Muscle of leg (tissue), 11 donors: ENCODE results near the gene MPIG6B. TPM values are rescaled to one million over a fixed set of nuclear protein-coding genes. Genes with fewer than 3 reads are reported as not detected.

Experiments
- DNase-seq: peaks from one replicate; pipeline ENCODE4 v3.0.0; 2013
- H3K27ac ChIP-seq: one replicate; pipeline ENCODE4 v1.5.1; 2013; ENCODE audit warnings: mild to moderate bottlenecking, low read length, control low read depth
- H3K27me3 ChIP-seq: one replicate; pipeline ENCODE4 v1.6.1; 2013; ENCODE audit warnings: low read length; ENCODE audit not compliant: control insufficient read depth, insufficient read depth
- H3K36me3 ChIP-seq: one replicate; pipeline ENCODE4 v1.6.1; 2013; ENCODE audit warnings: low read length; ENCODE audit not compliant: control insufficient read depth, insufficient read depth
- H3K4me1 ChIP-seq: one replicate; pipeline ENCODE4 v1.6.1; 2013; ENCODE audit warnings: low read length; ENCODE audit not compliant: control insufficient read depth, insufficient read depth
- H3K4me3 ChIP-seq: one replicate; pipeline ENCODE4 v1.5.1; 2013; ENCODE audit warnings: low read length, control low read depth
- H3K9me3 ChIP-seq: replicated peaks from 2 replicates; pipeline ENCODE4 v1.6.1; 2013; ENCODE audit warnings: low read depth, low read length; ENCODE audit not compliant: control insufficient read depth
- WGBS: methylation state at CpG from one replicate; pipeline ENCODE4 v1.1.5; 2013; ENCODE audit warnings: missing lambda C conversion rate; ENCODE audit not compliant: insufficient coverage; 5-methylcytosine and 5-hydroxymethylcytosine counted together
- polyA plus RNA-seq, 8 donors: library from polyadenylated mRNA; unstranded; fragments of 120-200 nt; gene quantifications; one replicate each; pipeline versions ENCODE4 v1.2.1 to v1.2.3, GENCODE V29; 2013; ENCODE audit warnings: inconsistent platforms in 1 of 8, low replicate concordance in 1 of 8; ENCODE audit not compliant: insufficient read length in 8 of 8, insufficient read depth in 1 of 8
- total RNA-seq: library from RNA; stranded (reverse); fragments of 120-200 nt; gene quantifications from one replicate; pipeline ENCODE4 v1.2.4, GENCODE V29; 2013

Gene MPIG6B
- total and polyA plus RNA-seq, 9 donors = 0.09 to 1.2 (median 0.73) TPM

DNA sequence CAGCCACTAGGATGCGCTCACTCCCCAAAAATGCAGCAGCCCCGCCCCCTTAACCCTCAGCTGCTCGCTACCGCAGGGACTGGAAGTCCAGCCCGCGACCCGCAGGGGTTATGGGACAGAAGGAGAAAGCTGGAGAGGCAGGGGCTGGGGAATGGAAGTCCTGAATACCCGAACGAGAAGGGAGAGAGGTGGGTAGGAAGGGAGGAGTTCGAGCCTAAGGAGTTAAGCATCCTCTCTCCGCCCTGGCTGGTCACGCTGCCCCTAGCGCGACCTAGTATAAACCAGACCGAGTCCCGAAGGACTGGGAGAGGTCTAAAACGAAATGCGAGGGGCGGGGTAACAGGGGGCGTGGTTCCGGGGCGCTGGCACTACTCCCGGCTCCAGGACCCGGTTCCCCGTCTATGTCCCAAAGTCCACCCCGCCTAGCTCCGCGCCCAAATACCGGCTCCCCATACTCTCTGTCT is 6.4 kb downstream of the MPIG6B start:
- Histone ChIP-seq H3K4me3 (peak overlapping the region; percentile 99), H3K27me3 (no peaks in the 10 kb centered on the region), H3K36me3 (peaks cover 77% of the 10 kb centered on the region), H3K4me1 (peaks cover 35% of the 10 kb centered on the region), H3K27ac (peak overlapping the region; percentile 100), H3K9me3 (no peaks in the 10 kb centered on the region)
- DNase-seq = peak; percentile 98
- WGBS = 0% methylated on average over 20 of the region's 29 CpGs

GRCh38 chr6:31729979-31730630 is 6.9 kb downstream of the MPIG6B start:
- H3K36me3 ChIP-seq = peaks cover 76% of the 10 kb centered on the region
- DNase-seq = peak; percentile 97
- peaks cover 40% of the 10 kb centered on the region for H3K4me1 ChIP-seq
- under 1% methylated on average over 30 of the region's 46 CpGs for WGBS
- peak overlapping the region; percentile 99 for H3K4me3 ChIP-seq
- H3K27me3 ChIP-seq = no peaks in the 10 kb centered on the region
- peak overlapping the region; percentile 100 for H3K27ac ChIP-seq
- no peaks in the 10 kb centered on the region for H3K9me3 ChIP-seq

GRCh38 chr6:31730631-31731086 is 7.5 kb downstream of the MPIG6B start:
- Histone ChIP-seq H3K27me3 (no peaks in the 10 kb centered on the region), H3K36me3 (peaks cover 71% of the 10 kb centered on the region), H3K4me1 (peaks cover 42% of the 10 kb centered on the region), H3K4me3 (no peak overlapping the region), H3K27ac (peak overlapping the region; percentile 100), H3K9me3 (no peaks in the 10 kb centered on the region)
- no peak for DNase-seq
- 68% methylated on average over 2 of the region's 11 CpGs for WGBS

DNA sequence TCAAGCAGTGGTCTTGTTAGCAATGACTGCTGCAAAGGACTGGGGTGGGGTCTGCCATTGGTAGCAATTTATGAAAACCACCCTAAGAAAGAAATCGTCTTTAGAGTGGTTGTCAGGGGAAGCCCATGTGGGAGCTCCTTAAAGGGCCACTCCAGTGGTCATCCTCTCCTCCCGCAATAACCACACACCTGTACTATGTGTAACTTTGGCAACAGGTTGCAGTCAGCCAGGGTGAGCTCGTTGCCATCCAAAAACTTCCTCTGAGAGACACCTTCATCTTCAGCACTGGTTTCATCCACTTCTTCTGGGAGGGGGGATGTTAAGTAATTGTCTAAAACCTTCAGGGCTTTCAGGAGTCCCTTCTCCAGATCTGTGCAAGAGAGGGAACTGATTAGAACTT is 8.9 kb downstream of the MPIG6B start:
- DNase-seq = no peak
- no peaks in the 10 kb centered on the region for H3K9me3 ChIP-seq
- WGBS = no CpG with 5 or more reads among the region's 3 CpGs
- no peak overlapping the region for H3K4me3 ChIP-seq
- no peak overlapping the region for H3K27ac ChIP-seq
- H3K27me3 ChIP-seq = no peaks in the 10 kb centered on the region
- peaks cover 49% of the 10 kb centered on the region for H3K4me1 ChIP-seq
- peaks cover 58% of the 10 kb centered on the region for H3K36me3 ChIP-seq

- DNase-seq = no peak
- Histone ChIP-seq H3K4me3 (no peak overlapping the region), H3K9me3 (no peaks in the 10 kb centered on the region), H3K36me3 (peaks cover 42% of the 10 kb centered on the region), H3K27ac (peak overlapping the region; percentile 97), H3K27me3 (no peaks in the 10 kb centered on the region), H3K4me1 (peaks cover 46% of the 10 kb centered on the region)
- 86% methylated on average over 4 of the region's 4 CpGs for WGBS
Observed at GRCh38 chr6:31733734-31734133, 10.6 kb downstream of the MPIG6B start.

GRCh38 chr6:31734247-31734820 is 11.2 kb downstream of the MPIG6B start:
- Histone ChIP-seq H3K9me3 (no peaks in the 10 kb centered on the region), H3K4me3 (peak overlapping the region; percentile 75), H3K27me3 (no peaks in the 10 kb centered on the region), H3K27ac (peak overlapping the region; percentile 97), H3K4me1 (peaks cover 45% of the 10 kb centered on the region), H3K36me3 (peaks cover 42% of the 10 kb centered on the region)
- WGBS = no CpG with 5 or more reads among the region's 2 CpGs
- no peak for DNase-seq

GRCh38 chr6:31734821-31735406 is 11.7 kb downstream of the MPIG6B start:
- Histone ChIP-seq H3K4me1 (peaks cover 48% of the 10 kb centered on the region), H3K27ac (peak overlapping the region; percentile 97), H3K4me3 (peak overlapping the region; percentile 75), H3K36me3 (peaks cover 42% of the 10 kb centered on the region), H3K27me3 (no peaks in the 10 kb centered on the region), H3K9me3 (no peaks in the 10 kb centered on the region)
- peak; percentile 74 for DNase-seq
- WGBS = 4% methylated on average over 9 of the region's 18 CpGs

- peak; percentile 95 for DNase-seq
- H3K27me3 ChIP-seq = no peaks in the 10 kb centered on the region
- WGBS = 0% methylated on average over 4 of the region's 24 CpGs
- peaks cover 36% of the 10 kb centered on the region for H3K36me3 ChIP-seq
- H3K9me3 ChIP-seq = no peaks in the 10 kb centered on the region
- H3K4me1 ChIP-seq = peaks cover 49% of the 10 kb centered on the region
- peak within 1 kb of the TSS; percentile 75 for H3K4me3 ChIP-seq
- H3K27ac ChIP-seq = peak within 1 kb of the TSS; percentile 97
Observed at GRCh38 chr6:31736021-31736767, 13.0 kb downstream of the MPIG6B start, which contains the start of gene CLIC1. Gene CLIC1, minus strand, starts transcription at chr6:31736530. Its CDS starts 230 bp downstream, at chr6:31736300.

DNA sequence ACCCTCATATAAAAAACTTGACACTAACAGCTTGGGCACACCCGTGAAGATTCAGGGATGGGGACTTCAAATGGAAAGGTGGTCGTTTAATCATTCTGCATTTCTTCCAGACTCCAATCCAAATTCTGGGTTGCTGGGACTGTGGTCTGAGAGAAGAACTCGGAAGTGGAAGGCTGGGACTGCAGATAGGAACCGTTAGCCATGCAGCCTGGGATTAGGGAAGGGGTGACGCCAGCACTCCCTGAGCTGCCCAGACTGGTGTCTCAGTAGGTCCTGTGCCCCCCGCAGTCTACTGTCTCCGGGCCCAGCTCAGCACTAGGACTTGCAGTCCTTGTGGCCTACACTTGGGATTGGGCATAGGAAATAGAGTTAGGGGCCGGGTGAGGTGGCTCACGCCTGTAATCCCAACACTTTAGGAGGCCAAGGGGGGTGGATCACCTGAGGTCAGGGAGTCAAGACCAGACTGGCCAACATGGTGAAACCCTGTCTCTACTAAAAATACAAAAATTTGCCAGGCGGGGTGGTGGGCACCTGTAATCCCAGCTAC is 13.7 kb downstream of the MPIG6B start:
- Histone ChIP-seq H3K4me1 (peaks cover 49% of the 10 kb centered on the region), H3K36me3 (peaks cover 36% of the 10 kb centered on the region), H3K9me3 (no peaks in the 10 kb centered on the region), H3K4me3 (peak overlapping the region; percentile 75), H3K27me3 (no peaks in the 10 kb centered on the region), H3K27ac (peak overlapping the region; percentile 97)
- no peak for DNase-seq
- WGBS = 35% methylated on average over 7 of the region's 10 CpGs
